Measurements from ENCODE around the gene PMFBP1.

PMFBP1 gene

DNA sequence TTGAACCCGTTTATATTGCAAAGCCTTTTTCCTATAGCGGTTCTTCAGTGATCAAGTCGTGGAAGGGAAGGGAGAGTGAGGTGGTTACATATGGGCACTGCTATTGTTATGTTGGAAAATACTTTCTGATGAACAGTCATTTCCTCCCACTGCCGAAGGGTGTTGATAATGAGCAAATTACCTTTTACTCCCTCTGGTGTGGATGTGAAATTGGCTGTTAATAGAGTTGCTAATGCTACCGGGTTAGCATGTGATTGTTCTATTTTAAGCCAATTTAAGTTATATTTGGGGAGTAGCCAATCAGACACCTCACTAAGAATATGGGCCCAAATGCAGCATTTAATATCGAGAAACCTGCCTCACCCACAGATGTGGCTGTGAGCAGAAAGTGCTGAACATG lies 15.6 kb upstream of the PMFBP1 start:
- no peak overlapping the region for H3K4me3 ChIP-seq (ENCODE audit: low read depth, low read length)

DNA sequence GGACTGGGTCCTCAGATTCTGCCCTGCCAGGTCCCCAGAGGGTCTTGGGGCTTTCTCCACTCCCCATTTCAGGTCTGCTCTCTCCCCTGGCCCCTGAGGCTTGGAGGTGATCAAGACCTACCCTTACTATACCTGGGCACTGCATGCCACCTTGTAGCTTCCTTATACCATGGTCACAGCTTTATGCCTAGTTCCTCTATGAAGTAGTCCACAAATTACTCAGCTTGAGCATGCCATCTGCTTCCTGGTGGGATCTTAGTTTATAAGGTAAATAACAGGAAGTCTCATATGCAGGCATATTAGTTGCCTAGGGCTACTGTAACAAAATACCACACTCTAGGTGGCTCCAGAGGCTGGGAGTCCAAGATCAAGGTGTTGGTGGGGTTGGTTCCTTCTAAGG lies 11.0 kb upstream of the PMFBP1 start:
- no peak overlapping the region for H3K4me3 ChIP-seq (ENCODE audit: low read depth, low read length)

DNA sequence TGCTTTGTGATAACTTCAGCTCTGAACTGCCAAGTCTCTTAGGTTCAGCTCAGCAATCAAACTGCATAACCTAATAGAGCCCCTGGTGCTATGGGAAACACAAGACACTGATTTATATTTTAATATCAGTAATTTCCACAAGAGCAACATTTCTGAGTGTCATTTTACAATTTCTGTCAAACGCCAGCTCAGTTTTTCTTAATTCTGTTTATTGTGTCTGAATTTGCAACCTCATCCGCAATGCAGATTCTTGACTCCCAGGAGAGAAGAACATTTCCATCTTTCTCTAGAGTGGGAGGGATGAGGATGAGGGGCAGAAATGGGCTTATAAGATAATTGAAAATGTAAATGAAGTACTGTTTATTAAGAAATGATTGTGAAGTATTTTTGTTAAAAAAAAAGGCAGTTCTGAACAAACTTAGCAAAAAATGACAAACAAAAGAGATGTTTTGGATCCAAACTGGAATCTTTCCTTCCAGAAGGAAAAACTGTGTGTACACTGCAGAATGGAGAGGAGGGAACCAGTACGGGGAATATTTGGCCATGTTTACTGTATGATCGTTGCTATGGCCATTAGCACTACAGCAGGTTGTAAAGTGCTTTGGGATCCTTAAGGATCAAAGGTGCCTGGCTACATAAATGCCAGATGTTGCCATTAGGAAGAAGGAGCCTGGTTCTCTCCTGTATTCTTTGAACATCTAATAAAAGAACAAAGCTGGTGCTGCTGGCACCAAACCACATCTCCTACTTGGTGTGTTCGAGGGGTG lies 7.4 kb upstream of the PMFBP1 start:
- no peak overlapping the region for H3K4me3 ChIP-seq (ENCODE audit: low read depth, low read length)

DNA sequence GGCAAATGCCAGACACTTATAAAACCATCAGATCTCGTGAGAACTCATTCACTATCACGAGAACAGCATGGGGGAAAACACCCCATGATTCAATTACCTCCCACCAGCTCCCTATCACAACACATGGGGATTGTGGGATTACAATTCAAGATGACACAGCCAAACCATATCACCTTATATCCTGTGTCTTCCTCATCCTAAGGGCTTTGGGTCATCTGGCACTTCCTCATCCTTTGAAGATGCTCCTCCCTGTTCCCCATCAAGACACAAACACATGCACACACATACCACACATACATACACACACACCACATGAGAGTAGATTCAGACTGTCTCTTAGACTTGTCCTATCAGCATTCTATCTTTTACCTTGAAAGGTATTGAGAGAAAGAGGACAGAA lies 2.8 kb upstream of the PMFBP1 start:
- no peak overlapping the region for H3K4me3 ChIP-seq (ENCODE audit: low read depth, low read length)

DNA sequence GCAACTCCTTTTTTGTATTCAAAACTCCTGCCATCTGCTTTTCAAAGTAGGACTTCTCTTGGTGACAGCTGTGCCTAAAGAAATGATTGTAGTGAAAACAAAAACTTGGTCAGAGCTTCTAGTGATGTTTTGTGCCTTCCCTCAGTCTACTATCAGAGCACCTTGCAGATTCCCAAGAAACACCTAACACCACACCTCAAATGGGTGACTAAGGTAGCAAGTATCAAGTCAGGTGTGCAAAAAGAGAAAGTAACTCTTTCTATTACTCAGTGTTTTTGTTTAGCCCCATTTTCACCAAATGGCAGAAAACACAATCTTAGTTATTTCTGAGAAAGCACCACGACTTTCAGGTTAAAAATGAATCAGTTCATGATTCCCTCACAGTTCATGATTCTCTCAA lies 2.0 kb upstream of the PMFBP1 start:
- no peak overlapping the region for H3K4me3 ChIP-seq (ENCODE audit: low read depth, low read length)

DNA sequence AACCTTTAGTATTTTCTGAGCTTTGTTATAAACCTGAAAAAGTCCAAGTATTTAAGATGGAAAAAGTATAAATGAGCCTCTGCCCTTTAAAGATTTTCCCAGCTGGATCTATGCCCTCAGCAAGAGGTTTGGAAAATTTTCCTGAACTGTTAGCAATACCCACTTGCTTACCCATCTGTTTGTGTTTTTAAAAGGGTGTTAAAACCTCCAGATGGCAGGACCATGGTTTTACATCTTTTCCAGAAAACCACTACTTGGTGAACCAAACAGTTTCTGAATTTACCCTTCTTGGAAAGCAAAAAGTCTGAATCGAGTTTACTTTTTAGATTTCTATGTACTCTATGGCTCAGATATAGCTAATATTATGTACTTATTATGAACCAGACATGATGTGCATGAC lies 719 bp downstream of the PMFBP1 start:
- H3K4me3 ChIP-seq (ENCODE audit: low read depth, low read length), result no peak overlapping the region

DNA sequence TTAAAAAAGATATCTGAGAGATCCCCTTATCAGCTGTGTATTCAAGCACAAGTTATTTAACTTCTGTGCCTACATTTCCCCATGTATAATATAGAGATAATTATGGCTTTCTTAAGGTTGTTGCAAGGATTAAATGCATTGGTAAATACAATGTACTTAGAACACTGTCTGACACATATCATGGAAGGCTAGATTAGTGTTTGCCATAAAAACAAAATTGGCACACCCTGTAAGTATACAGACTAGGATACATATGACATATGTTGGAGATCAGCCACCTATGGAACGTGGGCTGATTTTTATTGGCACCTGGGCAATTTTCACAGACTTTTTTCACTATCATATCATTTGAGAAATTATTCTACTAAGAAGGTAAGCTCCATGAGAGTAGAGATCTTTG lies 2.2 kb downstream of the PMFBP1 start:
- no peak overlapping the region for H3K4me3 ChIP-seq (ENCODE audit: low read depth, low read length)

DNA sequence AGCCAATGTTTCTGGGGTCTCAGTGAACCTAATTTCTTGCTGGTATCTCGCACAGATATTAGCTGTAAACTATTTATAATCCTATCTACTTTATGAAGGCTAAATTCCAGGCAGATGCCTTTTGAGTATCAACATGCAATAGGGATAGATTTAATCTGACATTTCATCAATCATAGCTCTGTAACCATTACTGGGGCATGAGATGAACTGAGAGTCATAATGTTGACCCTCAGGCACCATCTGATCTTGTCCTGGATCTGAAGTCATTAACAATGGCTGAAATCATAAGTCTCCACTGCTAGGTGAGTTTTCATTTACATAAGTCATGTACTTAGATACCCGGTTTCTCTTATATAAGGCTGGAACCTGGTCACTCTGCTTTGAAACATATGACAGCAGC lies 3.6 kb downstream of the PMFBP1 start:
- H3K4me3 ChIP-seq (ENCODE audit: low read depth, low read length), result no peak overlapping the region

DNA sequence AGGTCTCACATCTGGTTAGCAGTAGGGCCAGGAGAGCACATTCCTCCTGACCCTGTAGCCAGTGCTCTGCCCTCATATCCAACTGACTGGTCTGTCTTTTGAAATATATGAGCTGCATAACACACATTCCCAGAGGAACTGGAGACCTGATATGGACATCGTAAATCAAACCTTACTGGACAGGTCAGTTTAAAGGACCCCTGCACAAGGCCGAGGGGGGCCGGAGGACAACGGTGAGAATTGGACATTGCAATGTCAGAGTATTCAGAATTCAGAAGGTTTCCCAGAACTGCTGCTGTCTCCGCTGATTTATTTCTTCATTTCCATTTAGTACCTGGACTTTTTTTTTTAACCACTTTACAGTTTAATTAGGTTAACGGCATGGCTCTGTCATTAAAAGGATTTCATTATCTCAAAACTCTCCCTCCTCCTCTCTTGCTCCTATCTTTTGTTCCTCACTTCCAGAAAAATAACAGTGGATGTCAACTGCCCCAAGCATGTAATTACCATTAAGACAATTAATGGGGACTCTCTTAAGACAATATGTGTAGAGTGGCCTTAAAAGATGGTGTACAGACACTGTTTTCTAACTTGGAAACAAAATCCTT lies 4.9 kb downstream of the PMFBP1 start:
- H3K4me3 ChIP-seq (ENCODE audit: low read depth, low read length), result no peak overlapping the region

DNA sequence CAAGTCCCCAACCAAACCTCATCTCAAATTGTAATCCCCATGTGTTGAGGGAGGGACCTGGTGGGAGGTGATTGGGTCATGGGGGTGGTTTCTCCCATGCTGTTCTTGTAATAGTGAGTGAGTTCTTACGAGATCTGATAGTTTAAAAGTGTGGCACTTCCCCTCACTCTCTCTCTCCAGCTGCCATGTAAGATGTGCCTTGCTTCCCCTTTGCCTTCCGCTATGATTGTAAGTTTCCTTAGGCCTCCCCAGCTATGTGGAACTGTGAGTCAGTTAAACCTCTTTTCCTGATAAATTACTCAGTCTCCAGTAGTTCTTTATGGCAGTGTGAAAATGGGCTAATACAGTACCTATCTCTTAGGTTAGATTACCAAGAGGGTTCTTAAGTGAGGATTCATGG lies 5.8 kb downstream of the PMFBP1 start:
- no peak overlapping the region for H3K4me3 ChIP-seq (ENCODE audit: low read depth, low read length)

DNA sequence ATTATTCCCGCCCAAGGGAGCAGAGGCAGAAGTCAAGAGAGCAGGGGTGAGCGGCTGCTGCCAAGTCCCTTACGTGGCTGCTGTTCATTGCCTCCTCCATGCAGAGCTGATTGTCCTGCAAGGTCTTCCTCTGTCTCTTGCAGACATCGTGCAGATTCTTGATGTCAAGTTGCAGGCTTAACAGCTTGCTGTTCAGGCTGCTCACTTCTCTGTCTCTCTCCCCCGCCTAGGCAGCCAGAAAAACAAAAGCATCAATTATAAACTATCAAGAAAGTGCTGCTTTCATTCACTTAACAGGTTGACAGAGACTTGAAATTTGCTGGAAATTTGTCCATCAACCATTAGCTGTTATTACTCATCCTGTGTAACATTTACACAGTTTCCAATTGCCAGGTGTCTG lies 7.3 kb downstream of the PMFBP1 start:
- no peak overlapping the region for H3K4me3 ChIP-seq (ENCODE audit: low read depth, low read length)

DNA sequence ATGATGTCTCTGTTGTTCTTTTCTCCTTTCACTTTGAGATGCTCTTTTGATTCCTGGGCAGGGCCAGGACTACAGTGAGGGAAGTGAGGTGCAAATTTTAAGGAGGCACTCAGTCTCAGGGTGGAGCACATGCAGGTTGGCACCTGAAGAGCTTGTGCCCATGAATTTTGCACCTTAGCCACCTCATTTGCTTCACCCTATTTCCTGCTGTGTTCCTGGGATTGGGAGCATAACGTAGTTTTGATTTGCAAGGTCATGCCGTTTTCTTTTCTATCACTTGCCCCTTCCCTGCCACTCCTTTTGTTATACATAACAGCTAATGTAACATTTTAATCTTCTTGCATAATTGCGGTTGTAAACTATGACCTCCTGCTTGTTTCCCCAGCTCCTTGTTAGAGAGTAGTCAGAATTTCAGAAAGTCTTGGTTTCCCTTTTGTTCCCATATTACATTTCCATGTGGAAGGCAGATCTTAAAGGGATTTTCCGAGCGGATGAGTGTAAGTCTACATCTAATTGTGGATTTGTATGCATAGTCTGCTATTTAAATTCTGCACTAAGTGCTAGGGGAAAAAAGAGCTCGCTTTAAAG lies 9.8 kb downstream of the PMFBP1 start:
- H3K4me3 ChIP-seq (ENCODE audit: low read depth, low read length), result no peak overlapping the region

DNA sequence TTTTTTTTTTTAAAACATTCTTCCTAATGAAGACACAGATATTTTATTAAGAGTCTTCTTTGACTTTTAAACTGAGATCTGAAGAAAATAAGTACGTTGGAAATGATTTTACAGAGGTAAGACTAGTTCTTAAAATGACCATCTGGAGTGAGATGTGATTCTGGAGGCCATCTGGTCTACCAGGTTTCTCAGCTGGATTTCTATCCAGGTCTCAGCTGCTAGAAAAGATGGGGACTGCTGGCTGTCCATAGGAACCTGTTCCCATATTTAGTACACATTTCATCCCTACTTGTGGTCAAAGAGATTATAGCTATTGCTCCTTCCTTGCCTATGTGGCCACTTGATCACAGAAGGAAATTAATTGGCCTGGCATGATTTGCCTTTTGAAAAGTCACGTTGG lies 12.2 kb downstream of the PMFBP1 start:
- no peak overlapping the region for H3K4me3 ChIP-seq (ENCODE audit: low read depth, low read length)

DNA sequence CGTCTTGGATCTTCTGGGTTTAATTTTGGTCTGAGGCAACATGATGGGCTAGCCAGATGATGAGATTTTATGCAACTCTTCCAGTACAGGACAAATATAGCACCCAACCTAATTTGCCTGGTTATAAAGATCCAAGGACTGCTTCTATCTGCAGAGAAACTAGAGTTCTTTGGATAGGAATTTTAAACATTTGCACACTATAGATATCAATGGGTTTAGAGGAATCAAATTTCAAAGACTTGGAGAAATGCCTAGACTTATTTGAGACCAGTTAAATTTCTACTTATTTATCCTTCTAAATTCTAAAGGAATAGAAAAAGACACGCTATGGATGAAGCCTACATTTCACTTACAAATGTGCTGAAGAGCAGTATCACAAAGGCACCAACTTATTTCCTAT lies 12.6 kb downstream of the PMFBP1 start:
- no peak overlapping the region for H3K4me3 ChIP-seq (ENCODE audit: low read depth, low read length)

DNA sequence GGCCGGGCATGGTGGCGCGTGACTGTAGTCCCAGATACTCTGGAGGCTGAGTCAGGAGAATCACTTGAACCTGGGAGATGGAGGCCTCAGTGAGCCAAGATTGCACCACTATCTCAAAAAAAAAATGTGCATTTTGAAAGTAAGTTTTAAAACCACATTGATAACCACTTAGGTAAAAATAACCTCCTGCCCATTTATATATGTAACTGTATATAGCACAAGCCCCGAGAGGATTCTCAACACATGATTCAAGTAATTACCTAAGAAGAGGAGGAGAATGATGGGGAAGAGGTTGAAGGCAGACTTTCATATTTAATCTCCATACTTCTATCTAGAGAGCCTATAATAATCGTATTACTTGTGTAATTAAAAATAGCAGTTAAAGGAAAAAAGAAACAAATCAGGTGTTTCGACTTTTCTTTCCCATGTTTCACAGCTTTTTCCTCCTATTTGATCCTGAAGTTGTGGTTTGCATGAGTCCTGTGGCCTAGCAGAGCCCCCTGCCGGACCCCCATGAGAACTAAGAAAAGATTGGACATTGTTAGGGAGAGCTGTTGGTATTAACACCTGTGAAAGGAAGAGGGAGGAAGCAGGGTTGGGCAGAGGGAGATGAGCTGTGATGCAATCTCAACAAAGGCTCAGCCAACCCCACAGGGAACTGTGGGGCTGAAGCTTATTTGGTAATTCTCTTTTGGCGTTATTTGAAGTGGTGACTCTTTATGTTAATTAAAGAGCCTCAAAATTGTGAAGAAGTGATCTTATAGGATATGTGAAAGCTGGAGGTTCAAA lies 22.1 kb downstream of the PMFBP1 start:
- no peak overlapping the region for H3K4me3 ChIP-seq (ENCODE audit: low read depth, low read length)

DNA sequence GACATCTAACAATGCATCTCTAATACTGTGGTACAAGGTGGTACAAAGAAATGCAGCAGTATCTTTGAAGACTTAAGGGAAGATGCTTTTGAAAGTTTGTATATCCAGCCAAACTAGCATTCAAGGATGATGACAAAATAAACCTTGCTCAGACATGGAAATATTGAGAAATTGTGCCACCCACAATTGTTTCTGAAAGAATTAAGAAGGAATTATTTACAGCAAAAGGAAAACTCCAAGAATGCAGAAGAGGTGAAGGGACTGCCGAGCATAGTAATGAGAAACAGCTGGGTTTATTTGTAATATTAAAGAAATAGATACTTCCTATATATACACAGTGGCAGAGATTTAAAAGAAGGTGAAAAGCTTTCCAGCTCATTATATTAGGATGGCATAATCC lies 29.5 kb downstream of the PMFBP1 start:
- H3K4me3 ChIP-seq (ENCODE audit: low read depth, low read length), result no peak overlapping the region

DNA sequence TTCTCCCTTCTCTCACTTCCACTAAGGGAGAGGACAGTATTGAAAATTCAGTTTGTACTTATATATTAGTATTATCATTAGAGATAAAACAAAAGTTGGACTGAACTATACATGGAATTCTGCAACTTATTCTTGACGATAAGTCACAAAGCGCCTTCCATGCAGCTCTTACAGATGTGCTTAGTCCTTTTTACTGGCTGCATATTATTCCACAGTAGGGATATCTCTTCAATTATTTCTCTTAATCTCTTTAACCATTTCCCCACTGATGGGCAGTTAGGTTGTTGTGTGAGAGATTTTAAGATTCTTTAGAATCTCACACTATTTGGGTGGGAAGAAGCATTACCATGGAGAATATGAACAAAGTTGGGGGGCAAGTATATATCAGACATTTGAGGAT lies 32.0 kb downstream of the PMFBP1 start:
- H3K4me3 ChIP-seq (ENCODE audit: low read depth, low read length), result no peak overlapping the region

DNA sequence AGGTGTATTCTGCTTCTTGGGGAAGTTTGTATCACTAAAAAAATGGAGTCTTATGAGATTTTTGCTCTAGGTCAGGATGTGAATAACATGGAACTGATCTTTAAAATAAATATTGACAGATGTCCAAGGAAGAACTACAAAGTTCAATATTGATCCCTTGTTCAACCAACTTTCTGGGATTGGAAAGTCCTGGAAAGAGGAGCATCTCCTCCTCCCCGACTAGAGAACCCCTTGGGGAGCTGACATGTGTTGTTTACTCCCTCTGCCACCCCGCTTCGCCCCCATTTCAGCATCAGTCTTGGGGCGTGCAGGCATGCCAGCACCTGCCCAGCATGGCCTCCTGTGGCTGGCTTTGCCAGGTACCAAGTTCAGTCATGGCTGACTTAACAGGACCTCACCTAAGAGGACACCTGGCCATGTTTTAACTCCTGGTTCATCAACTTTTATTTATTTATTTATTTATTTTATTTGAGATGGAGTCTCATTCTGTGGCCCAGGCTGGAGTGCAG lies 33.8 kb downstream of the PMFBP1 start:
- H3K4me3 ChIP-seq (ENCODE audit: low read depth, low read length), result no peak overlapping the region

DNA sequence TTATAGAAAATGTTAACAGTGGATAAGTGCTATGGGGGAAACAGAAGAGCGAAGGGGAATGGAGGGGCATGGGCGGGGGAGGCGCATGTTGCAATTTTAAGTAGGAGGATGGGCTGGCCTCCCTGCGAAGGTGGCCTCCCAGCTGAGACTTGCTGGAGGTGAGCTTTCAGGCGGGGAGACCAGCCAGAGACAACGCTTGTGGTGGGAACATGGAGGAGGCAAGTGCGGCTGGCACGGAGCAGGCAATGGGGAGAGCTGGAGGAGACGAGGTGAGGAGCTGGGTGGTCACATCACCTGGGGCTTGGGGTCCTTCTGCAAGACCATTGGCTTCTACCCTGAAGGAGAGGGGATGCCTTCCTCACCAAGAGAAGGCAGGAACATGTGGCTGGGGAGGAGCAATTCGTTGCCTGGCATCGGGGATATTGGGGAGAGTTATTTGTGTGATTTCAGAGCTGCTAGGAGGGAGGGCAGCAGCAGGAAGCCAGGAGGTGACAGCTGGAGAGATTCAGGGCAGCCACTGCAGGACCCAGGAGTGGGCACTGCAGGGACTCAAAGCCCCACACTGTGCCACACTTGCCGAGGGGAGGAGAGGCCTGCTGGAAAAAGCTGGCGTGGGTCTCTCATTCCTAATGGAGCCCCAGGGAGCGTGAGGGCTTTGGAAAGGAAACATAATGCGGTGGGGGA lies 34.4 kb downstream of the PMFBP1 start:
- H3K4me3 ChIP-seq (ENCODE audit: low read depth, low read length), result no peak overlapping the region

DNA sequence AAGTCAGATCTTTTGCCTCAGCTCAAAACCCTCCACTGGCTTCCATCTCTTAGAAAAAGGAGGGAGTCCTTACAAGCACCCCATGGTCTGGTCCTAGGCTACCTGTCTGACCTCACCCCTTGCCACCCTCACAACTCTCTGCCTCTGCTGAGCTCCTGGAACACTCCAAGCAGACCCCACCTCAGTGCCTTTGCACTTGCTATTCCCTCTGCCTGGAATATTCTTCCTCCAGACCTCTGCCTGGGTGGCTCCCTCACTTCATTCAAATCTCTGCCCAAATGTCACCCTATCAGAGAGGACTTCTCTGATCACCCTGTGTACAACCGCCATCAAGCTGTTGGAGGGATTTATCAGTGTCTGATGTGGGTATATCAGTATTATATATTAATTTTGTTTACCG lies 37.4 kb downstream of the PMFBP1 start:
- no peak overlapping the region for H3K4me3 ChIP-seq (ENCODE audit: low read depth, low read length)

DNA sequence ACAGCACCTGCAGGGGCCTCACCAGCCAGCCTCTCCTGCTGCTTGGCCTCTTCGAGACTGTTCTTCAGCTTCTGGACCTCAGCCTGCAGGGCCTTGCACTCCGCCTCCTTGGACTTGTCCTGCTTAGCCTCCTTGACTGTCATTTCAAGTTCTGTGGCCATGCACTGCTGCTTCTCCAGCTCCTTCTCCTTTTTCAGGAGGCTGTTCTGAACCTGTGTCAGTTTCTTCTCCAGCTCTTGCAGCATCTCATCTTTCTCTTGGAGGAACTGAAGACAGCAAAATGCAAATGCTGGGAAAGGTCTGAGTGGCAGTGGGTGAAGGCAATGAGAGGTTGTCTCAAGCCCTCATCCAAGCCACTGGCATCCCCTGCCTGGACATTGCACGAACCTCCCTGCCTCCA lies 39.2 kb downstream of the PMFBP1 start:
- H3K4me3 ChIP-seq (ENCODE audit: low read depth, low read length), result no peak overlapping the region

All from iPS-11a (cell line).